AG04450 (cell line): ENCODE data around the gene SCMH1. TPM values are rescaled to one million over a fixed set of nuclear protein-coding genes. Genes with fewer than 3 reads are reported as not detected.
"Not testable (repeated sequence)": the region's sequence is repeated elsewhere in the genome, so short reads cannot be mapped to it uniquely, and the experiment has no call there.

Experiments used
- CTCF ChIA-PET: fragments of 300-600, 350-600 bp; formaldehyde crosslinking; extraction: SDS; loops from one replicate; lab custom pipeline; 2022; ENCODE audit warnings: antibody characterized with exemption, inconsistent platforms; lab: Charles Lee
- POLR2A ChIA-PET: fragments of 350-600 bp; formaldehyde crosslinking; extraction: SDS; loops from one replicate; lab custom pipeline; 2021; ENCODE audit warnings: antibody characterized with exemption, inconsistent platforms; lab: Yijun Ruan, JAX
- DNase-seq: peaks from one replicate; pipeline ENCODE4 v3.0.0-alpha.2; 2011; ENCODE audit warnings: low read depth, low spot score
- H3K27ac ChIP-seq: one replicate; pipeline ENCODE4 v1.5.1; 2012; ENCODE audit warnings: low read depth, low read length, control low read depth
- H3K27me3 ChIP-seq: one replicate; pipeline ENCODE4 v1.6.0; 2012; ENCODE audit warnings: low read length; ENCODE audit not compliant: control insufficient read depth, insufficient read depth
- H3K4me3 ChIP-seq: 2 replicates; pipeline ENCODE4 v1.5.1; 2011; ENCODE audit warnings: mild to moderate bottlenecking, low read depth, low read length, control low read depth
- H3K9me3 ChIP-seq: 2 replicates; pipeline ENCODE4 v1.5.1; 2012; ENCODE audit warnings: low read length; ENCODE audit not compliant: control insufficient read depth, insufficient read depth
- CTCF ChIP-seq: IDR thresholded peaks from 2 replicates; pipeline ENCODE4 v1.5.1; 2011; ENCODE audit warnings: low read depth, low read length, control low read depth, inconsistent platforms
- polyA plus RNA-seq: library from polyadenylated mRNA; depleted of rRNA; stranded (reverse); fragments of >200 nt; gene quantifications from 2 replicates; pipeline ENCODE4 v1.2.3, GENCODE V29; 2011

SCMH1 gene
- polyA plus RNA-seq, 1 experiment = 32.1 TPM

- ChIA-PET POLR2A (no interaction called here), CTCF (interaction anchor here (1.0 kb wide), 1 partner anchor 255 kb away, joined by 3 read pairs; no protein-coding TSS in a partner anchor)
- H3K9me3 ChIP-seq = no peaks in the 10 kb centered on the region
- H3K27ac ChIP-seq = no peak overlapping the region
- no peak for TF ChIP-seq CTCF
- H3K4me3 ChIP-seq = no peak overlapping the region
- H3K27me3 ChIP-seq = peaks cover 2% of the 10 kb centered on the region
- no peak for DNase-seq
Observed at GRCh38 chr1:41260768-41261167, 18.7 kb upstream of the SCMH1 start.

GRCh38 chr1:41259221-41259620 lies 17.1 kb upstream of the SCMH1 start:
- H3K27ac ChIP-seq = no peak overlapping the region
- no peak overlapping the region for H3K4me3 ChIP-seq
- H3K9me3 ChIP-seq = no peaks in the 10 kb centered on the region; the same call in 1 of the 2 replicates
- no peak for TF ChIP-seq CTCF
- CTCF ChIA-PET = interaction anchor here (1.2 kb wide), 1 partner anchor 10 kb away, joined by 3 read pairs; no protein-coding TSS in a partner anchor
- POLR2A ChIA-PET = no interaction called here
- H3K27me3 ChIP-seq = peaks cover 2% of the 10 kb centered on the region
- no peak for DNase-seq

GRCh38 chr1:41255978-41256377 lies 13.9 kb upstream of the SCMH1 start:
- ChIA-PET CTCF (interaction anchor here (0.7 to 1.5 kb wide), 3 partner anchors 10 to 162 kb away, joined by 3 to 4 read pairs (median 3); no protein-coding TSS in a partner anchor), POLR2A (no interaction called here)
- Histone ChIP-seq H3K4me3 (no peak overlapping the region), H3K27me3 (no peaks in the 10 kb centered on the region), H3K9me3 (no peaks in the 10 kb centered on the region; the same call in 1 of the 2 replicates), H3K27ac (no peak overlapping the region)
- no peak for DNase-seq
- TF ChIP-seq CTCF = no peak

GRCh38 chr1:41251120-41251519 lies 9.0 kb upstream of the SCMH1 start:
- H3K4me3 ChIP-seq, H3K27me3 ChIP-seq, DNase-seq, POLR2A ChIA-PET, H3K27ac ChIP-seq, H3K9me3 ChIP-seq: not testable (repeated sequence)
- CTCF ChIA-PET = interaction anchor here (1.2 to 1.4 kb wide), 2 partner anchors 32 to 33 kb away, joined by 3 read pairs; no protein-coding TSS in a partner anchor

- CTCF ChIA-PET = no interaction called here
- DNase-seq = no peak
- Histone ChIP-seq H3K9me3 (no peaks in the 10 kb centered on the region), H3K27me3 (no peaks in the 10 kb centered on the region), H3K27ac (no peak overlapping the region), H3K4me3 (no peak overlapping the region)
- TF ChIP-seq CTCF = no peak
- POLR2A ChIA-PET = no interaction called here
Observed at GRCh38 chr1:41249319-41249718, 7.2 kb upstream of the SCMH1 start.

GRCh38 chr1:41246568-41246967 lies 4.5 kb upstream of the SCMH1 start:
- Histone ChIP-seq H3K27me3 (no peaks in the 10 kb centered on the region), H3K4me3 (no peak overlapping the region), H3K9me3 (no peaks in the 10 kb centered on the region; the same call in 1 of the 2 replicates), H3K27ac (no peak overlapping the region)
- CTCF ChIA-PET = no interaction called here
- TF ChIP-seq CTCF = no peak
- POLR2A ChIA-PET = no interaction called here
- DNase-seq = no peak
